GM19328 (cell line): ENCODE data around the gene PLXNA2.

Experiments used
- ATAC-seq: cut with Tn5 transposase; IDR thresholded peaks from one replicate; pipeline ENCODE4 v1.9.1; 2021; ENCODE audit warnings: mild to moderate bottlenecking, moderate library complexity; ENCODE audit not compliant: unreplicated experiment

Gene PLXNA2

GRCh38 chr1:208268541-208269337 is 24.6 kb upstream of the PLXNA2 start:
- no peak for ATAC-seq

DNA sequence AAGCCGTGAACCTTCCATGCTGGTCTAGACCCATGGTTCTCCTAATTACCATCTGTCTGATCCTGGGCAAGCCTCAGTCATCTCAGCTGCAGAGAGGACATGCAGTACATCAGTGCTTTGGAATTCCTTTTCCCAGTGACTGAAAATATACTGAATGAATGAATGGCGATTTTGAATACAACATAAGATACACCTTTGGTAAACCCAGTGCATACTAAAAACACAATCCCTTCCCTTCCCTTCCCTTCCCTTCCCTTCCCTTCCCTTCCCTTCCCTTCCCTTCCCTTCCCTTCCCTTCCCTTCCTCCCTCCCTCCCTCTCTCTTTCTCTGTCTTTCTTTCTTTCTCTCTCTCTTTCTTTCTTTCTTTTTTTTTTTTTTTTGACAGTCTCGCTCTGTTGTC is 21.3 kb upstream of the PLXNA2 start:
- ATAC-seq = no peak

DNA sequence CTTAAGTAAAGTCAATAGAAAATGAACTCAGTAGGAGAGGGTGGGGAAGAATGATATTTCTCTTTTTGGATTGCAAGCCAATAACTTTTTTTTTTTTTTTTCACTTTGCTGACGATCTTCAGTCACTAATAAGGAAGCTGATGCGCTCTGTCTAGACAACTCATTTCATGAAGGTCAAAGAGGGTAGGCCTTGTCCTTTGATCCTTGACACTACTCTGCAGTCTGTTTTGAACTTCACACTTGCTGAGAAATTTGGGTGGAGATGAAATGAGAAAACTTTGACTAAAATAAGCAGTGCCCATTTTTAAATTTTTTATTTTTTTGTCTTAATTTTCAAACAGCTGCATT is 20.9 kb upstream of the PLXNA2 start:
- no peak for ATAC-seq

DNA sequence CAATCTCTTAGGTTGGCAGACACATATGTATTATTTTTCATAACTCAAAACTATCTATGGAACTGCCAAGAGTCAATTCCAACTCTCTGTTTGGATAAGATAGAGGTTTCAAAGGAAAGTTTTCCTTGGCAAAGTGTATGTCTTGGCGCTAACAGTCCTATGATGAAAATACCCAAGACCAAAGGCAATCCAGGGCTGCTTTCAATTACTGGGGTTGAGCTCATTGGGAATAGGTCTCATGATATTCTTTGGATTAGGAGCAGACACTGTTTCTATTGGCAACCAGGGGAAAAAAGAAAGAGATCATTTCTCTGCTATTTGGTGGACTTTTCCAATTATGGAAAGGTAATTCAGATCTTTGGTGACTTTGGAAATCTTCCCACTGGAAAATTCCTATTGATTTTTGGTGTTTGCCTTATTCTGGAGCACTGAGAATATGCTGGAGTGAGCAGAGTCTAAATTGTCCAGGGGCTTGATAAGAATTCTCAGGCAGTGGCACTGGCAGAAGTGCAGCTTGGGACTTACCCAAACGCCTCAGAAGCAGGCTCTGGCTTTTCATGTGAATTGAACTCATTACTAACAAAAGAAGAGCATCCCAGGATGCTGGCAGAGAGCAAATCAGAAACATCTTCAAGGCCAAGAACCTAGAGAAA is 20.4 kb upstream of the PLXNA2 start:
- no peak for ATAC-seq

DNA sequence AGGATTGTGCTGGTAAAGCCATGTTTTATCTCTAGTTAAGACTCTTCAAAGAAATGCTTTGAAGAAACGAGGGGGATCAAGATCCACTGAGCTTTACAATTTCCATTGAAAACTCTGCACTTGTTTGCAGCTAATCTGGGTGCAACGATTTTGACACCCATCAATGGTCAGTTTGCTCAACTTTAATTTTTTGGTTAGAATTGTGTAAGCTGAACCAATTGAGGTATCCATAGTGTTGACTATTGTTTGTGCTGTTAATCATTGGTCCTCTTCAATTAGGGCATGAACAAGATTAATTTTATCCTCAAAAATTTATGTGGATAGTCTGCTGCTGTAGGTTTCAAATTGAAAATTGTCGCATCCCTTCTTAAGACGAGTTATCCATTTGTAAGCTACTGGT is 17.7 kb upstream of the PLXNA2 start:
- ATAC-seq = no peak

DNA sequence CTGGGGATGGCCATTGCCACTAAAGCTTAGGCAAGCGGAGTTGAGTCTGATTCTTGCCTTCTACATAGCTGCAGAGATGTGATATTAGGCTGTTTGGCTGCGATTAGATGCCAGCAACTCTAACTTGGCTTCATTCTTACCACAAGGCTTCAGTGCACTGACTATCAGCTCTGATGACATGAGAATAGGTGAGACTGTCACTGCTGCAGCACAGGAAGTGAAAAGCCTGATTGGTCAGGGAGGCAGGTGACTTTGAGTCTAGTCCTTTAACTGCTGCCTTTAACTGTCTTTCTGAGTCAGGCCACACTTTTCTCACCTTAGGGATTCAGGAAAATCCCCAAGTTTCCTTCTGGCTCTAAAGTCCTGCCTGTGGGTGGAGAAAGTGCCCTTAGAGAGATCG is 14.1 kb upstream of the PLXNA2 start:
- ATAC-seq = no peak

GRCh38 chr1:208257351-208257750 is 13.2 kb upstream of the PLXNA2 start:
- no peak for ATAC-seq

DNA sequence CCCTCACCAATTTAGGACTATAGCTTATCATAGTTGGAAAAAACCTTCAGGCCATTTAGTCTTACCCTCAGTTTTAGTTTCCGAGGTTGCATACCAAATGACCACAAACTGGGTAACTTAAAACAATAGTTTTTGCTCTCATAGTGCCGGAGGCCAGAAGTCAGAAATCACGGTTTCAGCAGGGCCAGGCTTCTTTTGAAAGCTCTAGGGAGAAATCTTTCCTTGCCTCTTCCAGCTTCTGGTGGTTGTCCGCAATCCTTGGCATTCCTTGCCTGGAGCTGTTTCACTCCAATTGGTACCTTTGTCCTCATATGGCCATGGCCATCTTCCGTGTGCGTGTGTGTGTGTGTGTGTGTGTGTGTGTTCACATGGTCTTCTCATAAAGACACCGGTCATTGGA is 12.4 kb upstream of the PLXNA2 start:
- ATAC-seq = no peak

- ATAC-seq = no peak
Measured at GRCh38 chr1:208256091-208256490, 11.9 kb upstream of the PLXNA2 start.

GRCh38 chr1:208254862-208255261 is 10.7 kb upstream of the PLXNA2 start:
- no peak for ATAC-seq

DNA sequence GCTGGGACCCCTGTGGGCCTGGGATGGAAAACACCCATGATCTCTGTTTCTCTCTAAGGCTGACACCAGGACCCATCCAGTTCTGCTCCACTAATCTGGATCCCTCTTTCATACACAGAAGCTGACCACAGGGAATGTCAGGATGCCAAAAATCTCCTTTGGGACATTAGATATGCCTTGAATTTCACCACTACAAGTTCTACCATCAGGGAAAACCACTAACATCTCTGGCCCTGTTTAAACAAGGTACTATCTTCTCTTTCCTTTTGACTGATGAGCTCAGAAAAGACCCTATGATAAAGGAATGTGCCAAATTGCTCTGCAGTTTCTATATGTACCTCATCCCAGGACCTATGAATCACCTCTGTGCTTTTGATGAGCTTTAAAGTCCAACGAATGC is 10.2 kb upstream of the PLXNA2 start:
- no peak for ATAC-seq

- no peak for ATAC-seq
Measured at GRCh38 chr1:208252836-208253576, 8.8 kb upstream of the PLXNA2 start.

GRCh38 chr1:208251911-208252835 is 8.0 kb upstream of the PLXNA2 start:
- ATAC-seq = no peak

DNA sequence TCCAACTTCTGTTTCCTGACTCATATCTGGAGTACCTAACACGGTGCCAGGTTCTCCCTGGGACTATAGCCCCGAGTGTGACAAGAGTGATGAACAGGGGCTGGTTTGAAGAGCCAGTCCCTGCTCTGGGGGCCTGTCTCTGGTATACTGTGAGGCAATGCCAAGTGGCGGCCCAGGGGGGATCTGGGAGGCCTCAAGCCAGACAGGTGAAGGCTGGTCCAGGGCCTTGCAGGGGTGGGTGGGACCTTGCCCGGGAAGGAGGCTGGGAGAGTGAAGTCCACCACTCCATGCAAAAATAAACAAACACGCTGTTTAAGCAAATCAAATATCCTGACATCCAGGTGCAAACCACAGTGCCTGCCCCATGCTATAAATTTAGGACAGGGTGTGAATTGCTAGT is 6.8 kb upstream of the PLXNA2 start:
- ATAC-seq = no peak

GRCh38 chr1:208250613-208251012 is 6.4 kb upstream of the PLXNA2 start:
- no peak for ATAC-seq

GRCh38 chr1:208248991-208249696 is 5.0 kb upstream of the PLXNA2 start:
- ATAC-seq = no peak

DNA sequence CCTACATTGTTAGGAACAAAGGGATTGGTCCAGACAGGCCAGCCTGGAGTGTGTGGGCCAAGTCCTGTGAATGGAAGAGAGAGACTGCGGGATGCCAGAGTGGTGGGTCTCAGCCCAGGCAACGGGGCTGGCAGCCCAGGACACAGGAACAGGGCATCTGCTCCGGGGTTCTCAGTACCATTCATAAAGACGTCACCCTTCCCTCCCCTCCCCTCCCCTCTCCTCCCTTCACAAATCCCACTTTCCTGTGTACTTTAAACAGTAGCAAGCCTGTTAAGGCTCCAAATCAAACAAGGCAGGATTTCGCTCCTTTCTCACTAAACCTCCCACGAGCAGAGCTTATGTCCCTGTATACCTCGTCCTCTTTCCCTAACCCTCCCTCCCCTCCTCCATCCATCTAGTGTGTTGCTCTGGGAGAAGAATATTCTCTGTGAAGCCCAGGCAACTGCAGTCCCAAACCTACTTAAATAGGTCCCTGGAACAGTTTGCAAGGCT is 4.2 kb upstream of the PLXNA2 start:
- ATAC-seq = no peak

DNA sequence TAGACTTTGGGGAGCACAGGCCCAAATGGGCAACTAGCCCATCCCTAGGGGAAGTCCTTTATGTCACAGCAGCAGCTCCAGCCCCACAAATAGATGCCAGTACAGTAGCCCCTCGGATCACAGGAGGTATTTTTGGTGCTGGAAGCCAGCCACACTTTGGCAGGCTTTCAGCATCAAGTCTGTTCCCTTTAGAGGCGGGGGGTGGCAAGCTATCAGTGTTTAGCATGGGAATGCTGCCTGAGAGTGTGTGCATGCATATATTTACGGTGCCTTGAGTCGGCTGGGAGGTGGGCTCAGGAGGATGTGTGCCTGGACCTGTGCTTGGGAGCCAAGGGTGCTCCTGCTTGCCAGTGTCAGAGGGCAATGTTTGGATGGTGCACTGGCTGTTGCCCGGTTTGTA is 3.5 kb upstream of the PLXNA2 start:
- ATAC-seq = no peak

DNA sequence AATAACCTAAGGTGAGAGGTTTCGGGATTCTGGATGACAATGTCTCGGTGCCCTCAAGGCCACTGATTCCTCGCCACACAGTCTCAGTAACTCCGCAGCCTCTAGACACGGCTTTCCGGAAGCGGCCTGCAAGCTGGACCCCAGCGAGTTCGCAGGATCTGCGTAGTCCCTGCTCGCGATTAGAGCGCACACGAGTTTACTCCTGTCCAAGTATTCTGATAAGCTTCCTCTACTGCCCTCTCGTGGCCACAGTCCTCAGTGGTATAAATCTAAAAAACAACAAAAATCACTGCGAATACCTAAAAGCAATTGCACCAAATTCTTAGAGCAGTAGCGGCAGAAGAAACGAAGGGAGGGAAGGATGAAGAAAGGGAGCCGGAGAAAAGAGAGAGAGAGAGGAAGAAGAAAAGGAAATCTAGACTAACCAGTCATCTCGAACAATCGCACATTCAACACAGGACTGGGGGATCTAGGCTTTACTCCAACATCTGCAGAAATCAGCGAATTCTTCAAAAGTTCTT is 1.1 kb upstream of the PLXNA2 start:
- peak; percentile 58 for ATAC-seq

DNA sequence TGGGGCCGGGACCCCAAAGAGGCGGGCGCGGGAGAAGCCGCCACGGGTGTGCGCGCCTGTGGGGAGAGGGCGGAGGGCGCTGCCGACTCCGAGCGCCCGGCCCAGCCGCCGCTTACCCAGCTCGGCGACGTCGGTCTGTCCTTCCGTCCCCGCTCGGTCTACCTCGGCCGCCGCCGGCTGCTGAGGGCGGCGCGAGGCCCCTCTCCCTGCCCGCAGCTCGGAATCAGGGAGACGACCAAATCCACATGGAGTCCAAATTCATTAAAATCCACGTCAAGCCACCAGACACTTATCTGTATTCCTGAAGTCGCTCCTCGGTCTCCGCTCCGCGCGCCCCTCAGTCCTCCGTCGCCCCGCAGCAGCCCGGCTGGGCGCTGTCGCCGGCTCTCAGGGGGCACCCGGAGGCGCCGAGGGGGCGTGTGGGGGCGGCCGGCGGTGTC is 637 bp downstream of the PLXNA2 start:
- no peak for ATAC-seq
